Mucosa of descending colon (tissue), 3 donors: ENCODE measurements around the gene TEAD3. TPM values are rescaled to one million over a fixed set of nuclear protein-coding genes. Genes with fewer than 3 reads are reported as not detected.

ENCODE experiments used
- ATAC-seq: fragments of 200-7000 bp; cut with Tn5 transposase; one replicate; pipeline ENCODE4 v1.9.1; 2020; ENCODE audit warnings: mild to moderate bottlenecking, moderate library complexity
- DNase-seq, 3 donors: peaks; one replicate each; pipeline ENCODE4 v3.0.0-alpha.2; 2020
- H3K36me3 ChIP-seq: fragments of 200-600 bp; one replicate; pipeline ENCODE4 v1.8.0; 2021; ENCODE audit warnings: low read depth, mild to moderate bottlenecking
- H3K4me1 ChIP-seq: fragments of 200-600 bp; one replicate; pipeline ENCODE4 v1.8.0; 2021; ENCODE audit warnings: low read depth, mild to moderate bottlenecking
- H3K4me3 ChIP-seq: fragments of 200-600 bp; one replicate; pipeline ENCODE4 v1.8.0; 2021; ENCODE audit warnings: mild to moderate bottlenecking
- H3K9me3 ChIP-seq: fragments of 200-600 bp; one replicate; pipeline ENCODE4 v1.8.0; 2021; ENCODE audit warnings: mild to moderate bottlenecking
- CTCF ChIP-seq: fragments of 200-600 bp; IDR thresholded peaks from one replicate; pipeline ENCODE4 v1.8.0; 2022; ENCODE audit warnings: antibody characterized with exemption, mild to moderate bottlenecking
- intact Hi-C, 2 donors: fragments of 100-400 bp; cut with DNase I in 1 of 2; cut with micrococcal nuclease in 1 of 2; formaldehyde crosslinking; loops; one replicate each; pipeline versions ENCODE4 v1.11.0 to v1.11.1; 2022; cut with DNase I, micrococcal nuclease
- total RNA-seq, 3 donors: library from RNA; stranded (reverse); fragmentation: NEBNext Ultra II Directional in 2 of 3; extraction: Animal tissue kit (Norgen Biotek cat#: 25700) in 2 of 3; gene quantifications; one replicate each; pipeline versions ENCODE4 v1.2.1 to v1.2.4, GENCODE V29; 2021 to 2023
- donor health status: DM: no; HTN: no; CAD: no; lungs with moderate emphysema.
- donor health status: DM: no; HTN: no; CAD: no.
- donor health status: DM: no; HTN: yes; CAD: no.

Gene TEAD3
- total RNA-seq, 3 donors from 2014 or later, result 28.3 to 98.0 (median 28.8) TPM

GRCh38 chr6:35474942-35475570 lies 21.8 kb downstream of the TEAD3 start:
- DNase-seq, result no peak
- Histone ChIP-seq H3K36me3 (peaks cover 3% of the 10 kb centered on the region), H3K4me3 (no peak overlapping the region), H3K4me1 (peaks cover 14% of the 10 kb centered on the region), H3K9me3 (no peaks in the 10 kb centered on the region)
- no peak for ATAC-seq
- intact Hi-C loops, result no loop called here
- TF ChIP-seq CTCF, result no peak

- peak; percentile 6 for ATAC-seq
- H3K4me1 ChIP-seq, result peaks cover 16% of the 10 kb centered on the region
- intact Hi-C loops, result no loop called here
- TF ChIP-seq CTCF, result no peak
- peak in 1 of 3 donors; percentile 28 for DNase-seq
- H3K36me3 ChIP-seq, result peaks cover 3% of the 10 kb centered on the region
- no peaks in the 10 kb centered on the region for H3K9me3 ChIP-seq
- H3K4me3 ChIP-seq, result no peak overlapping the region
These were observed 22.5 kb downstream of the TEAD3 start for GRCh38 chr6:35474131-35474941.

GRCh38 chr6:35473850-35474130 lies 23.1 kb downstream of the TEAD3 start:
- intact Hi-C loops, result no loop called here
- Histone ChIP-seq H3K4me3 (no peak overlapping the region), H3K9me3 (no peaks in the 10 kb centered on the region), H3K4me1 (peaks cover 16% of the 10 kb centered on the region), H3K36me3 (peaks cover 3% of the 10 kb centered on the region)
- TF ChIP-seq CTCF, result no peak
- ATAC-seq (no peak), DNase-seq (no peak)

GRCh38 chr6:35473075-35473849 lies 23.6 kb downstream of the TEAD3 start:
- intact Hi-C loops, result no loop called here
- no peak overlapping the region for H3K4me3 ChIP-seq
- H3K9me3 ChIP-seq, result no peaks in the 10 kb centered on the region
- no peak for TF ChIP-seq CTCF
- ATAC-seq, result no peak
- peak in 1 of 3 donors; percentile 26 for DNase-seq
- peaks cover 16% of the 10 kb centered on the region for H3K4me1 ChIP-seq
- peaks cover 3% of the 10 kb centered on the region for H3K36me3 ChIP-seq

GRCh38 chr6:35471836-35472345 lies 25.0 kb downstream of the TEAD3 start:
- Histone ChIP-seq H3K4me3 (no peak overlapping the region), H3K9me3 (no peaks in the 10 kb centered on the region), H3K4me1 (peaks cover 20% of the 10 kb centered on the region), H3K36me3 (peaks cover 3% of the 10 kb centered on the region)
- no peak for DNase-seq
- no peak for ATAC-seq
- no peak for TF ChIP-seq CTCF
- intact Hi-C loops, result no loop called here
